Fibroblast of gingiva (primary cell): ENCODE data around the gene ZNF385C.

Experiments
- DNase-seq: peaks from one replicate; pipeline ENCODE4 v3.0.0-alpha.2; 2011; ENCODE audit warnings: low read depth

ZNF385C gene

GRCh38 chr17:42125565-42125964 lies 27.3 kb upstream of the ZNF385C start:
- no peak for DNase-seq

DNA sequence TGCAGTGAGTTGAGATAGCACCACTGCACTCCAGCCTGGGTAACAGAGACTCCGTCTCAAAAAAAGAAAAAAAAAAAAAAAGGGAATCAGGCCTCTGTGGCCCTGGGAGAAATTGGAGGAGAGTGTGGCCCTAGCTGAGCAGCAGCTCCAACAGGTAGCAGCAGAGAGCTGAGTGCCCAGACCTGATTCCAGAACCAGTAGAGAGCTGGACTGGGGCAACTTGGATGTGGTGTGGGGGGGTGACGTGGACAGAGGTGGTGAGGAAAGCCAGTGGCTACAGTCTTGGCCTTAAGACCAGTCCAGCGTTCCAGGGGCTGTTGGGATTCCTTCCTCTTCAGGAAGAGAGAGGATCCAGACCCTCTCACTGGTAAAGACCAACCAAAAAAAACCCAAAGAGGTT lies 26.0 kb upstream of the ZNF385C start:
- no peak for DNase-seq

- no peak for DNase-seq
These were observed 24.4 kb upstream of the ZNF385C start, which contains the start of gene HSPB9 for GRCh38 chr17:42122371-42123303. Gene HSPB9 (plus strand): TSS chr17:42122804. CDS start chr17:42122851, 47 bp downstream.

DNA sequence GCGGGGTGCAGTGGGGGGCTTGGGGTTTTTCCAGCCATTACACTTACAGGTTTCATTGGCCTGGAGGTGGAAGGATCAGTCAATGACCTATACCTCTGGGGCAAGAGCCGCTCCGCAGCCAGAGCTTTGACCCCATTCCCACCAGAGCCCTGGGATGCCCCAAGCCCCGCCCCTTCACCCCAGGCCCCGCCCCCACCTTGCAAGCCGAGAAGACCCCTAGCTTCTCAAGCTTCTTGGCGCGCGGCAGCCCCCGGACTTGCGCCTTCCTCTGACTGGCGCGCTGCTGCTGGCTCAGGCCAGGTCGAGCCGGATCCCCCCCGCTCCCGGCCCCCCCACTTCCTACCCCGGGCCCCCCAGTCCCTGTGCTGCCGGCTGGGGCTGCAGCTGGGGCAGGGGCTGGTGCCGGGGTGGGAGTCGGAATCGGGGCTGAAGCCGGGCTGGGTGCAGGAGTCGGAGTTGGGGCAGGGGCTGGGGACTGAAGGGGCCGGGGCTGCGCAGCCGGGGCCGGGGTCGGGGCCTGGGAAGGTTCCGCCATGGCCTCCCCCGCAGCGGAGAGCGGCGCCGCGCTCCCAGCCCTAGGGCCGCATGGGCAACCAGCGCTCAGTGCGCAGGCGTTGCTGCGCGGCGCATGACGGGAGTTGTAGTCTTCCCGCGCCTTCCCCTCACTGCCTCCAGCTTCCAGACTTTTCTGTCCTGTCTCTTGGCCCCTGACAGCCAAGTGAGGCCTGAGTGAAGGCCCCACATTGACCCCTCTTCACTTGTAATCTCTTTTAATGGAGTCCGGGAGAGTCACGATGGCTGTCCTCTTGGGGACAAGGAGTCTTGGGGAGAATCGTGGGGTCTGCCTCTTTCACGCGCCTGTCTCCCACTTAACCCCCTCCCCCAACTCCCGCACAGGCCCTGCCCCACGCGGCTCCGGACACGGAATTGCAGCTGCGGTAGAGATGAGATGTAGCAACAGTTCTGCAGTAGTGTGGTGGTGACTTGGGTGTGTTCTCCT lies 22.8 kb upstream of the ZNF385C start, which contains the start of gene KAT2A:
Gene KAT2A, minus strand, starts transcription at position 598 of the 1,000 bp plus-strand sequence. Its CDS starts 63 bp downstream, at position 535.
- peak; percentile 73 for DNase-seq

DNA sequence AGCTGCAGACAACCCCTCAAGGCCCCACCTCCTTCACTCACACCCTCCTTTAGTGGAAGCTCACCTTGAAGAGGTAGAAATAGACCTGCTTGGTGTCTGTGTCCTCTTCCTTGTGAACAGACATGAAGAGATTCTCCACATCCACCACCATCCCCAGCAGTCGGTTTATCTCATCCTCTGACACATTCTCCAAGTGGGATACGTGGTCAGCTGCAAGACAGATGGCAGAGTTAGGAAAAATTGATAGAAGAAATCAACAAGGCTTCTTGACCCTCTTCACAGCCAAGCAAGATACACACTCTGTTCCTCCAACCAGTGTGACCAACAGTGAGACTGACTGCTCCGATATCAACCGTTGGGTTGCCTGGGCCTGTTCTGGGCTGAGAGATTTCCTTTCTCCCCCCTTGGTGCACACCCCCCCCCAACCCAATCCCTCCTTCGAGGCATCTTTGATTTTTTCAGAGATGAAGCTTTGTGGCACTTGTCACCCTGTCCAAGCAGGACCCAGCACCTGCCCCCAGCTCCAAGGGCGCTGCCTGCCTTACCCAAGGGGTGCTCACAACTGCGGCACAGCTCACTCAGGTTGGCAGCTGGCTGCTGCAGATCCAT lies 22.0 kb upstream of the ZNF385C start:
- no peak for DNase-seq

DNA sequence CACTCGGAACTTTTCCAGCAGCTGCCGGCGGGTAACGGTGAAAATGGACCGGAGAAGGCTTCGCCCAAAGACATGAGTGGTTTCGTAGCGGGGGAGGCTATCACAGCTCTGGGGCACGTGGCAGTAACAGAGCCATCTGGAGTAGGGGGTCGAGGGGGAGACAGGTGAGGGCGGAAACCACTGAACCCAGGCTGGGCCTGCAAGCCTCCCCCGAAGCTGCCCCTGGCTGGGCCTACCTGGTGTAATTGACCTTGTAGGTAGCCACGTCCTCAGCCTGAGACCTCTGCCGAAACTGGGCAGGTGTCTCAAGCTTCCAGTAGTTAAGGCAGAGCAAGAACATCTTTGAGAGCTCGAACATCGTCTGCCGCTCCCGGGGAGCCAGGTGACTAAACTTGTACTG lies 21.0 kb upstream of the ZNF385C start:
- DNase-seq: no peak

DNA sequence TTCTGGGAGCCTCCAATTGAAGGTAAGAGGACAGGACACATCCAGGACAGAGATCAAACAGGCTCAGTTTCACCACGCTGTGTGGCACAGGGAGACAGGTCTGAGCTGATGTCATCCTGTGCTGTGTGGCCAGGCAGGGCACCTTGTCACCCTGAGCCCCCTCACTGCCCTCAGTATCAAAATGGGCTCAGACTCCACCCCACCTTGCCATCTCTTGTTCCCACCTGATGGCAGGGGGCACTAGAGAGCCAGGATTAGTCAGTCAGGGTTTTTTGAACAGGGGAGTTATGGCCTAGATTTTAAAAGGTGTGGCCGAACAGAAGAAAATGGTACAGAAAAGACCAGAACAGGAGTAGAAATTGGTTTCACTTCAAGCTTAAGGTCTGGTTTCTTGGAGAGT lies 20.3 kb upstream of the ZNF385C start:
- no peak for DNase-seq

- no peak for DNase-seq
These were observed 19.8 kb upstream of the ZNF385C start for GRCh38 chr17:42118126-42118510.

- DNase-seq: no peak
These were observed 19.3 kb upstream of the ZNF385C start for GRCh38 chr17:42117397-42118125.

DNA sequence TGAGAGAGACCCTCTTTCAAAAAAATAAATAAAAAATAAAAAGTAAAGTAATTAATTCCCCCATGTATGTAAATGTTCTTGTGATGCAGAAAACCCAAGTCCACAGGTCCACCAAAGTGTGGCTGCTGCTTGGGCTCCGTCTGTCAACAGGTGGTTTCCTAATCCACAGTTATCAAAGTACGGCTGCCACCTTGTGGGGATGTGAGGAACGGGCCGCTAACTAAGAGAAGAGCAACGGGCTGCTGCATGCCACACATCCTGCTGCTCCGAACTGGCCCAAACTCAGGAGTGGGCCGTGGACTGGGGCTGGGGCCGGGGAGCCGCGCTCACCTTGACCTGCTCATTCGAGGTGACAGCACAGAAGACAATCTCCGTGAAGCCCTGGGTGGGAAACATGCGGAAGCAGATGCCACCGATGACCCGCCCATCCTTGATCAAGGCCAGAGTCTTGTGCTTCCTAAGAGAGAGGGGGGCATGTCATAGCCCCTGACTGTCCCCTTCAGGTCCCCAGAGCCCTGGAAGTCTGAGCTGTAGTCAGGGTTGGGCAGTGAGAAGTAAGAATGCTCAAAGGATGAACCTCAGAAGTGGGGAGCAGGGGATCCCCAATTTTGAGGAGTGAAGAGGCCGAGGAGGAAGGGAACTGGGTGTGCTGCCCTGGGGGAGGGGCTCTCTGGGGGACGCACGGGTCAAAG lies 18.6 kb upstream of the ZNF385C start:
- DNase-seq: peak; percentile 65

GRCh38 chr17:42114118-42114517 lies 15.8 kb upstream of the ZNF385C start:
- no peak for DNase-seq

DNA sequence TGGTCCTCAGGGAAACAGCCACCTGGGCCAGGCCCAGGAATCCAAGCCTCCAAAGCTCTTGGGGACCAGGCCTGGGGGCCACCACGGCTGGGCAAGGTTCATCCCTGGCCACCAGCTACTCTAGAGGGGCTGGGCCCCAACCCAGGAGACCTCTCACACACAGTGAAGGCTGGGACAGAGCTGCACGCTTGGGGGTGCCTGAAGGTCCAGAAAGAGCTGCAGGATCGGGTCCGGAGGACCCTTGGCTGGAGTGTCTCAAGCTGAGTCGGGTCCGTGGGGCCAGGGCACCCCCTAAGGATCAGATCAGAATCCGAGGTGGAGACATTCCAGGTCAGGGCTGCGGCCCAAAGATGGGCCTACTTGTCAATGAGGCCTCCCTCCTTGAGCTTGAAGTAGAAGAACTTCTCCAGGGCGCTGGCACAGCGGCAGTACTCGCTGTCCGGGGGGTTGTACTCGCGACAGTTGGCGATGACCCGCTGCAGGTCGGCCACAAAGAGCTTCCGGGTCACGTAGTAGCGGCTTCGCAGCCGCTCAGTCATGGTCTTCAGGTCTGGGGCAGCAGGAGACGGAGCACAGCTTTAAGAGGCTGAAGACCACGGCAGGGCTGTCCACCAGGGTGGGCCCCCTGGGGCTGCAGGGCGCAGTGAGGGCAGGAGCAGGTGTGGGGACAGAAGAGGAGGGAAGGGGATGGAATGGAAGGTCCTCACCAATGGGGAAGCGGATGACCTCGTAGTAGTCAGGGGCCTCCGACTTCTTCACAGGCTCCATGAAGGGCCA lies 15.2 kb upstream of the ZNF385C start:
- DNase-seq: no peak

DNA sequence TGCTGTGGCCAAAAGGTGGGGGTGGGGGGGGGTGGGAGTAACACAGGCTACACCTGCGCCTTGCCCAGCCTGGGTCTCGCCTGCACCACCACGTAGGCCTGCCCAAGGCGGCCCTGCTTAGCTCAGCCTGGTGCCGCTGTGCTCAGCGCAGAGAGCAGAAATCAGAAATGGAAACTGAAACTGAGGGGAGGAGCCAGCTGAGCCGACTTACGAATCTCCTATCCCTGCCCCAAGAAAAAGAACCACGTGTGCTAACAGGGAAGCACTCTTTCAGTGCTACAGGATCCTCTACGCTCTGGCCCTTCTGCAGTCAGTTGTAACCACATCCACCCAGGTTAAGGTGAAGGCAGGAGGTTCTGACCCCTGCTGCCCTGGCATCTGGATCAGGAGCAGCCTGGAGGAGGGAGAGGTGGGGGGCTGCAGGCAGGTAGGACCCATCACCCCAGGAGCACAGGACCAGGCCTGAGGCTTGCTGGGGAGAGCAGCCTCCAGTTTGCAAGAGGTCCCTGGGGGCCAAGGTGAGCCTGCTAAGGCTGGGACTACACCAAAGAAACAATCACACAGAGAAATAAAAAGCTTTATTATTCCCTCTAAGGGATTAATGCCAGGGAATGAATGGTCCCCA lies 14.4 kb upstream of the ZNF385C start, which contains the start of gene DHX58:
Gene DHX58, minus strand, starts transcription at position 163 of the 625 bp plus-strand sequence. CDS start 822 bp downstream, outside the sequence.
- DNase-seq: peak; percentile 82

DNA sequence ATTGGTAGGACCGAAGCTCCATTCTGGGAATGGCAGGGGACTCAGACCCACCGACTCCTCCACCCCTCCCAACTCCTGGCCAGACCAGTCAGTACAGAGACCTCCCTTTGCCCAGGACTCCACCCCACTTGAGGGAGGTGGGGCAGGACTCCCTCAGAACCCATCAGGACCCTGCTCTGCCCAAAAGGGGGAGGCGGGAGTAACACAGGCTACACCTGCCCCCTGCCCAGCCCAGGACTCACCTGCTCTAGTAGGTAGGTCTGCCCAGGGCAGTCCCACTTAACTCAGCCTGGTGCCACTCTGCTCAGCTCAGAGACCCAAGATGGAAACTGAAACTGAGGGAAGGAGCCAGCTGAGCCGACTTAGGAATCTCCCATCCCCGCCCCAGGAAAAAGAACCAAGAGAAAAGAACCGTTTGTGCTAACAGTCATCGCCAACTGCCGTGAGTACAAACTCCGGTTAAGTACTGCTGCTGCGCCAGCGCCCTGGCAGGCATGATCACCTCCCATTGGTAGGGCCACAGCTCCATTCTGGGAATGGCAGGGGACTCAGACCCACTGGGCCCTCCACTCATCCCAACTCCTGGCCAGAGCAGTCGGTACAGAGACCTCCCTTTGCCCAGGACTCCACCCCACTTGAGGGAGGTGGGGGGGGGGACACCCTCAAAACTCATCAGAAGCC lies 13.7 kb upstream of the ZNF385C start:
- peak; percentile 27 for DNase-seq

DNA sequence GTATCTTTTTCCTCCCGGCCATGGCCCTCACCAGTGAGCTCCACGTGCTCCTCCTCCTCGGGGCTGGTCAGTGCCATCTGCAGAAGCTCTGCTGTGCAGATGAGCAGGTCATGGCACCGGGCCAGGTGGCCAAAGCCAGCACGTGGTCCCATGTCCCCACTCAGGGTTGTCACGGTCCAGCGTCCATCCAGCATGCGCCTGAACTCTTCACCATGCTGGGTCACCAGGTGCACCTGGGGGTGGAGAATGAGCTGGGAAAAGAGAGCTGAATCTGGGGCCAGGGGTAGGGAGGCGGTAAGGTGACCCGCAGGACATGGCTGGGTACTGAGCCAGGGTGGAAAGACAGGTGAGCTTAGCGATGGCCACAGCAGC lies 13.0 kb upstream of the ZNF385C start:
- DNase-seq: no peak

DNA sequence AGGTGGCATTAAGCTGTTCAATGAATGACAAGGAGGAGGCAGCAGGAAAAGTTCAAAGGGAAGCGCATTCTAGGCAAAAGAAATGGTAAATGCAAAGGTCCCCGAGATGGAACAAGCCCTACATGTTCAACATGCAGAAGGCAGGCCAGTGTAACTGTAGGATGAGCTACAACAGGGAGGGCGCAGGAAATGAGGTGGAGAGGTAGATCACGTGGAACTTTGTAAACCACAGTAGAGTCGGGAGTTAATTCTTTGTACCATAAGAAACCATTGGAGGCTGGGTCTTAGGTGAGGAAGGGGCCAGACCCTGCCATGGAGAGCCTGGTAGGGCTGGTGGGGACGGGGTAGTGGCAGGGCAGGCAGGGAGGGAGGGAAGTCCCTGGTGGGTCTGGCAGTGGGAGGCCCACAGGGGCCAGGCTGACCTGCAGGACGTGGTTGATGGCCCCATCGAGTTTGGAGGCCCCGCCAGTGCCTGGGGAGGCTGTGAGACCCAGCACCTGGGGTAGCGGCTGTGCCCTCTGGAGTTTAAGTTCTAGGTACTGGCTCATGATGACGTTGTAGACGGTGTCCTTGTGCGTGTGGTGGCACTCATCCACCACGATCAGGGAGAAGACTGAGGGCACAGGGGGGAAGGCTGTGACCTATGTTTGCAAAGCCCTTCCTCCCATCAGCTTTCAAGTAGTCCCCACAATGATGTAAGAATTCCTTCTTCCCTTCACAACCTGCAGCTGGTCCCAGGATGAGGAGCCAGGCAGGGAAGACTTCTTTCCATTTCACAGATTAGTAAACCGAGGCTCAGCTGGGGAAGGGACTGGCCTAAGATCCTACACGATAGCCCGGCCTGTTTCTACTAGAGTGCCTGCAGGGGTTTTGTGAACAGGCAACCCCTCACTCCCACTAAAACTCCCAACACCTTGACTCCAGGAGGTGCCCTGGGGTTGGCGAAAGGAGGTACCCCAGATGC lies 12.3 kb upstream of the ZNF385C start:
- no peak for DNase-seq

DNA sequence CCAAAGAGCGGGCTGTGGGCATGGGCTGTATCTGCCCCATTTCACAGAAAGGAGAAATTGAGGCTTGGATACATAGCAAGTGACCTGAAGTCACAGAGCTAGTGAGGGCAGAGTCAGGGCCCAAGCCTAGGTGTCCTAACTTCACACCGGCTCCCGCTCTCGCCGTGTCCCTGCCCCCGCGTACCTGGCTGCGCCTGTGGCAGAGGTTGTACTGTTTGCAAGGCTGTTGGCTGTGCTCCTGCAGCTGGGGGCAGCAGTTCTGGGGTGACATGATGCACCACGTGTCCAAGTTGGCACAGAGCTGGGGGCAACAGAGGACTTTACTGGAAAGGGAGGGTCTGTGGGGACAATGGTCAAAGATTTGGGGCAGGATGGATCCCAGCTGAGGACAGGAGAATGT lies 10.8 kb upstream of the ZNF385C start:
- DNase-seq: no peak
